GM21515 (cell line): Measurements from ENCODE around the gene FOXO1.

Experiments
- ATAC-seq: cut with Tn5 transposase; IDR thresholded peaks from one replicate; pipeline ENCODE4 v1.9.1; 2021; ENCODE audit not compliant: unreplicated experiment

FOXO1 gene

DNA sequence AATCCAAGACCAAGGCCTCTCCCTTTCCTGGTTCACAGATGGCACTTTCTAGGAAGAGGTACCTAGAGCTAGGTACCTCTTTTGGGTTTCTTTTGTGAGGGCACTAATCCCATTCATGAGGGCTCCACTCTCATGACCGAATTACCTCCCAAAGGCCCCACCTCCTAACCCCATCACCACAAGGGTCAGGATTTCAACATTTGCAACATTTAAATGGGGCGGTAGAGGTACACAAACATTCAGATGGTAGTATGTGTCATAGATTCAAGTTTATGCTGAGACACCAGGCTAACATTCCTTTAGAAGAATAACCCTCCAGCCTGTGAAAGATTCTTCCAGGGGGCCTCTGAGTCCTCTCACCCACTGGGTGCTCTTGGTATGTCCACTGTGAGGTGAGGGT is 116.3 kb downstream of the FOXO1 start:
- ATAC-seq = no peak

DNA sequence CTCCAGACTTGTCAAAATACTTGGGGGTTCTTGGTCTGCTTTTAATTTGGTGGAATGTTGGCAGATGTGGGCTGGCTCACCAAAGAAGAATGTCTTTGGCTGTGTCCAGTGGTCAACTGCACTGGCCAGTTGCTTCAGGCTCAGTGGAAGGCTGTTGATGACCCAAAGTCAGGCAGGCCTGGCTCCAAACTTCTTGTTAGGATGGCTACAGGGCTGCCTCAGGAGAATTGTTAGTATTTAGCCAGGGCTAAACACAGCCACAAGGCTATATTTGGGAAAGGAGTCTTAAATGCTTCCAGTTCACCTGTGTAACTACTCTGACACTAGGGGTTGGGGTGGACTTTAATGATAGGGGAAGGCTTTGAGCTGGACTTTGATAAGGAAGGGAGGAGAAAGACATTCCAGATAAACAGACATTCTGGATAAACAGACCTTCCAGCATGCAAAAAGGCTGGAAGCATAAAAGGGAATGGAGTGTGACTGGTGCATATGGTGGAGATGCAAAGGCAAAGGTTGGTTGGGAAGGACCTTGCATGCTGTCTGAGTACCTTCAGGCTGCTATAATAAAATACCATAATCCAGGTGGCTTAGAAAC is 116.8 kb downstream of the FOXO1 start:
- no peak for ATAC-seq

DNA sequence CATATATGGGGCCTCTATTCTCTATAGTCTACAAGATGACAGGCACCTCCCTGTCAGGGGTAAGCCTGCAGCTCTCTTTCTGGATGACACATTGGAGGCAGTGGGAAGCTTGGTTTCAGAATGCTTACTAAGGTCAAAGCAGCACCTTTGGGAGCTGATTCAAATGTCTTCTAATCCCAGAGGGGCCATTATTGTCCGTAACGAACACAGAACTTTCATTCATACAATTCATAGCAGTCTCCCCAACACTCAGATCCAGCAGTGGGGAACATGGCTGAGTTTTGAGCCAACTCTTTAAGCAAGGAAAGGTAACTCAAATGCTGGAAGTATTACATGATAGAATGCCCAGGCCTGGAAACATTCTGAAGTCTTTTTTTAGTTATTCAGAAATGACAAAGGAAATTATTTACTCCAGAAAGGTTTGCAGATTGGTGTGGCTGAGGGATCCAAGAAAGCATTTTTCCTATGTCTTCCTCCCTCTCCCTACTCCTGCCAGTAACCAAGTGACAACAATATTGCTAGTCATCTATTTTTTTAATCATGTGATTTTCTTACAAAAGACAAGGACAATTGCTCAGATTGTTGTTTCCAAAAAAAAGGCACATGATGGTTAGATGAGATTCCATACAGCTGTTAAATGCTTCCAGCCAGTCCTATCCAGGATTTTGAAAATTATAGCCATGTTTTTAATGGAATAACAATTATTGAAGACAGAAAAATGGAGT is 118.7 kb downstream of the FOXO1 start:
- ATAC-seq = no peak

DNA sequence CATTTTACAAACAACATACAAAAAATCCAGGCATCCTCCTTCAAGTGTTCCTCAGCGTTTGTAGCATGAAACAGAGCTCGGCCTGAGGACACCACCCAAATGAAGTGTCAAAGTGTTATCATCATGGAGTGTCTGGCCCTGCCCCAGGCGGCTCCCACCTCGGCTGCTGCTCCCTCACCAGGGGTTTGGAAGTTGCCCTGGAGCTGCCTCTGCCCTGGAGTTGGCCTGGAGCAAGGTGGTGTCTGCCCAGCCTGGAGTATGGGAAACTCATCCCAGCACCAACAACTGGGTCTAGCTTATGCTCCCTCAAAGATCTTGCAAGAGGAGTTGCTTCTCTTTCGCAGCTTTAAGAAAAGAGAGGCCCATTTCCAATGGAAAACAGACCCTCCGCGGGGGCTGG is 120.4 kb downstream of the FOXO1 start:
- no peak for ATAC-seq

DNA sequence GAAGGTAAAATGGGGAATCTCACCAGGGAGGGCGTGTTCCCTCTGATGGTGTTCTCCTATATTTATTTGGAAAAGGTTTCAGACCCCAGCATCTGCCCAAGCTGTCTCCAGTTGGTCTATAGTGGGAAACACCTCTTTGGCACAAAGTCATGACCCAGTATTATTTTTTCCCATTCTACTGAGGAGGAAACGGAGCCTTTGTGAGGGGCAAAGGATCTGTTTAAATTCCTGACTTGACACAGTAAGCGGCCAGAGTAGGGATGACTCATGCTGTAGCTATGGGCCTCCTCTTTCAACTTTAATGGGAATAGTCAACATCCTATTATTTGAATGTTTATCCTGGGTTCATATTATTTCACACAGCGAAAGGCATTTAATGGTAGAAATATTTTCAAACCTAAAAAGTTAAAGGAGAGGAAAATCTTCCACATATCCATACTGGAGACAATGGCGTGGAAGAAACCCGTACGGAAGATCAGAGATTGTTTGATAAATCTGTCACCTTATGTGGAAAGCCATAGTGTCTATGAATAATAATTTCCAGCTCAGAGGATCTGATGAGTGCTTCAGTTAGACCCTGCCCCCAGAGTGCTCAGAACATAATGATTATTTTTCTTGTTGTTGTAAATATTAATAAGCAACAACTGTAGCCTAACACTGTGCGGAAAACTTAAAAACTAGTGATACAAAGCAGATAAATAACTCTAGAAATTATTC is 126.0 kb downstream of the FOXO1 start:
- no peak for ATAC-seq

DNA sequence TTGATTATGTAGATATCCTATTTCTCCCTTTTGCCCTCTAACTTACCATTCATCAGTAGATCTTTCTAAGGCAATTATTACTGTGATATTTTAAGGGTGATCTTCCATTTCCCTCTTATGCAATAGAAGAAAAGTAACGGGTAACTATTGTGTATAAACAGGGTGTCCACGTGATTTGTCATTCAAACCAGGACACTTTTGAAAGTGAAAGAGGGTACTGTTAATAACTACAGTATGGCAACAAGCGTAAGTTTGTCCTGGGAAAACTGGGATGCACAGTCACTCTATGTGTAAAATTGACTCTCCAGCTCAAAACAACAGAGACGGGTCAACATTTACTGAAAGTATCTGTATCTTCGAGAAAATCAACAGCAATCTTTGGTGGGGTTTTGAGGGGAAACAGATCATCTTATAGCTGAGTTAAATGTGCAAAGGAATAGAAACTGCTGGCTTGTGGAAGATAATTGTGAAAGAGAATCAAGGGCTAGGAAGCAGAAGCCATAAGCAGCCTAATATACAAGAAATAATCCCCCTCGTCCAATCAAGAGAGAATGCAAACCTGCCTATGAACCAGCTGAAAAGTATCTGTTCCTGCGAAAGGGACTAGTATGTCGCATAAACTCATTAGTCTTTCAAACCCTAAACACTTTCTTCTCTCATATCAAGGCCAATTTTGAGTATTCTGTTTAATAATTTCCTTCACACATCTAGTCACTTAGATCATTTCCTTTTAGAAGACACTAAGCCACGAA is 126.7 kb downstream of the FOXO1 start:
- ATAC-seq = no peak

DNA sequence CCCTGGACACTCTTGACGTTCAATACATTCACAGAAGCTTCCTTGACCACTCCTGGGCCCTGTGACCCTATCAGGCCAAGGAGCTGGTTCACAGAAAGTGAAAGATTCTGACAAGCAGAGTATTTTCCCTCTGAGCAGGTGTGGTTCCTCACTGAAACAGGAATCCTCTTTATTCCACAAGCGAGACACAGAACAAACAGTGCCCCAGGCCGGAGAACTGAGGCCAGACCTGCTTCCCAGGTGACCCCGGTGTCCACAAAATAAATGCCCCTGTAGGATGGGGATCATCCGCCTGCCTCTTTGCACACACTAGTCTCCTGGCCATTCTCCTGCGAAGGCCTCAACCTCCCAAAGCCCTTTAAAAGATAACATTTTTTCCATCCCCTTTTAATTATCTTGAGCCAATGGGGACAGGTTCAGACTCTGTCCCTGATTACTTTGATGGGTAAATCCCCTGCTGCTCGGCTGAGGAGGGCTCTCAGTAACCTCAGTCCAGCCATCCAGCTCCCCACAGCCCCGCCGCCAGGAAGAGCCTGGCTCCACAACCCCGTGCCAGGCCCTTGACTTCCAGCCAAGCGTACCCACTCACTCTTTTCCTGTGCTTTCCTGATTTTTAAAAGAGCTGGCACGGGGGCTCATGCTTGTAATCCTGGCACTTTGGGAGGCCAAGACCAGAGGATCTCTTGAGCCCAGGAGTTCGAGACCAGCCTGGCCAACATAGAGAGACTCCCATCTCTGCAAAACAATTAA is 129.1 kb downstream of the FOXO1 start:
- no peak for ATAC-seq

DNA sequence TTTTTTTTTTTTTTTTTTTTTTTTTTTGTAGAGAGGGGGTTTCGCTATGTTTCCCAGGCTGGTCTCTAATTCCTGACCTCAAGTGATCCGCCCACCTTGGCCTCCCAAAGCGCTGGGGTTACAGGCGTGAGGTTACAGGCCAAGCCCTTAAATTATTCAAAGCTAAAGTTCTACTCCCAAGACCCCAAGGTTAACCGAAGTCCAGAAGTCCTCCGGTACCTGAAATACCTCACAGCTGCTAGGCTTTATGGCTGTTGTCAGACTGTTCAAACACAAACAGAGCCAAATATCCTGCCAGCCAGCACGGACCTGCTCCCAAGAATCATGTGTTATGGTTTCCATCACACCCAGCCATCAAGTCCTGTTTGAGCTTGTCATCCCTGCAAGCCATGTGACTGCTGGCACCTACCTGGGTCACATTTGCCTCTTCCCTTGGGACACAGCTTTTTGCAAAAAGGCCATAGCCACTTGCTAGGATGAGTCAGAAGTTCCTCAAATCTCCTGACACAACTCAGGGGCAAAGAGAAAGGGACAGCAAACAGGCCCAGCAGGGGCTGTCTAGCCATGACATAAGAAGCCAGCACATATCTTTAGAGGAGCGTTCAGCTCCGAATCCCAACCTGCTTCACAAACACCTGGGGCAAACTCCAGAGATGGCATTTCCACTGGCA is 129.9 kb downstream of the FOXO1 start:
- ATAC-seq = no peak

DNA sequence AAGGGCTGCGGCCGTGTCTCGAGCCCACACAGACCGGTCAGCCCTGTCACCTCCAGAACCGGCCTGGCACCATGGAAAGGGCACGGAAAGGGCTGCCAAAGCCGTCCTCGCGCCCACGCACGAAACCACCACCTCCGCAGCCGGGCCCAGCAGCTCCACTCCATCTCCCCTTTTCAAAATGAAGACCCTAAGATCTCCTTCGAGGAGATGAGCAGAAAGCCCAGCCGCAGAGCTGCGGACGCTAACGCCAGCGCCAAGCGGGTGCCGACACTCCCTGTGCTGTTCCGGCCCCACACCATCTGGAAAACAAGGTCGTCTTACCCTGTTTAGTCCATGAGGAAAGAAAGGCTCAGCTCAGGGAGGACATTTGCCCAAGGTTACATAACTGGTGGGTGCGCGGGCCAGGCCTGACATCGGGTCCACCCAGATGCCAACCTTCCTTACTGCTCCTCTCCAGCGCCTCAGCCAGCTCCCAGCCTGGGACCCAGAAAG is 131.1 kb downstream of the FOXO1 start:
- no peak for ATAC-seq

DNA sequence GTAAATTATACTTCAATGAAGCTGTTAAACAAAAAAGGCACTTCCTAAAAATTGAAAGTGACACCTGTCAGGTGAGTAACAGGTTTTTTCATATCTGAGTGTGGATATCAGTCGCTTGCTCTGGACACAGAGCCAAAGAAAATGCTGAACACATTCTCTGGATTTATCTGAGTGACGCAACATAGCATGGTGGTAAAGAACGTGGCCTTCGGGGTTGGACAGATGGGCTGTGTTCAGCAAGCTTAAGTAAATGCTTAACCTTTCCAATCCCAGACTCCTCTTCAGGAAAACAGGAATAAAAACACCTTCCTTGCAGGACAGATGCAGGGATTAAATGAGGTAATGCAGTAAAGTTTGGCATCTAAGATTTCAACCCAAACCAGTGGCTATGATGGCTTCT is 132.0 kb downstream of the FOXO1 start:
- no peak for ATAC-seq

DNA sequence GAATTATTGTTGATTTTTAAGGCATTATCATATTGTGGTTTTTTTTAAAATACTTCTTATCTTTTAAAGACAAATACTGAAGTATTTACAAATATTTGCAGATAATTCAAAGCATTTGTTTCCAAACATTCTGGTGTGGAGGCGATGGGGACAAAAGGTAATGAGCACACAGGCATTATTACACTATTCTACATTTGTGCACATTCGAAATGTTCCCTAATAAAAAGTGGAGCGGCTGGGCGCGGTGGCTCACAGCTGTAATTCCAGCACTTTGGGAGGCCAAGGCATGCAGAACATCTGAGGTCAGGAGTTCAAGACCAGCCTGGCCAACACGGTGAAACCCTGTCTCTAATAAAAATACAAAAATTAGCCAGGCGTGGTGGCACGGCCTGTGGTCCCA is 133.4 kb downstream of the FOXO1 start:
- ATAC-seq = no peak

DNA sequence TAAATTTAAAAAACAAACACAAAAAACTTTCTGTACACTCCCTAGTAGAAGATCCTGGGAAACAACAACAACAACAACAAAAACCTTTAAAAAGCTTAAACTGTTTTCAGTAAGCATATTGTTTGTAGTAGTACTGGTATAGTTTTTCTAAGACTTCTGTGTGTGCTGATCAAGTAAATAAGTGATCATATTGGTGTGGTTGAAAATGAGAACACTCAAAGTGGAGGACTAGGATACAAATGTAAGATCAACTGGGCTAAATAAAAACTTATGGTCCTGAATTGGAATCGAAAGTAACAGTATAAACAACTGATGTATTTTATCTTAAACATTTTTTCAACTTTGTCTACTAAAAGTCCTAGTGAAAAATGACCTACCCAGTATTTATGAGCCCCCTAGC is 135.5 kb downstream of the FOXO1 start:
- no peak for ATAC-seq

DNA sequence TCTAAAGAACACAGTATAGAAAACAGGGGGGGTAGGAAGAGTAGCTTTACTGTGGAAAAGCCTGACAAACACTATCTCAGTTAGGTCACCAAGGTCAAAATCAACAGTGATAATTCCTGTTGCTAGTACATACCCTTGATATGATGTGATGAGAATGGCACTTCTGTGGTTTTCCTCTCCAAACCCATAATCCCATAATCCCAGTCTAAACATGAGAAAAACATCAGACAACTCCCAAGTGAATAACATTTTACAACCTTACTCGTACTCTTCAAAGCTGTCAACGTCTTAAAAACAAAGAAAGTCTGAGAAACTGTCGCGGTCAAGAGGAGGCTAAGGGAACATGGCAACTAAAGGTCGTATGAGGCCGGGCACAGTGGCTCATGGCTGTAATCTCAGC is 137.6 kb downstream of the FOXO1 start:
- no peak for ATAC-seq

DNA sequence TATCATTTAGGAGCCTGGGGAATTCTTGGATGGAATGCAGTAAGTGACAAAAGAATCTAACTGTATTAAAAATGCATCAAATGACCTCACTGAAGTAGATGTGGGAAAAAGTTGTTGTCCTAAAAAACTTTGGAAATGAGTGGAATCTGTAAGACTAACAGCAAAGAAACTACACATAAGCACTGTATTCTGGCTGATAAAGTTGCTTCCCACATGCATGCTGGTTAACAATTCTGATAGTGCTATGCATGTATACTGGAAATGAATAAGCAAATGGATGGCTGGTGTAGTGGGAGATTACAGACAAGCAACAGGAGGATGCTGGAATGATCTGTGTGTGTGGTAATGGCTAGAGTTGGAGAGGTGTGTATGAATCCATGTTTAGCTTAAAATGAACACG is 138.5 kb downstream of the FOXO1 start:
- ATAC-seq = no peak

DNA sequence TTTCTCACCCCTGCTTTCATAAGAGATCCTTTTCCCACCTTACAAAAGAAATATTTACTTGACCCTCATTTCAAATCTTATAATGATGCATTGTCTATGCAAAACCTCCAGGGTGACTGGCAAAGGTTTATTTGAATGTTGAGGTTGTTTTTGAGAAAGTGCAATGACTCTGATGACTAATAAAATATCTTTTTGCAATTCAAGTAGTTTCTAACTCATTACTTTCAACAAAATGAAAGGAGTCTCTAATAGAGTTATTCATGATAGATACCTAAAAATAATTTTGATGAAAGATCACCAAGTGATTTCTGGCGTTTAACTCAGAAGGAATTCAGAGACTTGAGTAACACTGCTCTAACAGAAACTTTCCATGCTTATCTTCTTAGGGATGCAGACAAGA is 144.2 kb downstream of the FOXO1 start:
- ATAC-seq = no peak

DNA sequence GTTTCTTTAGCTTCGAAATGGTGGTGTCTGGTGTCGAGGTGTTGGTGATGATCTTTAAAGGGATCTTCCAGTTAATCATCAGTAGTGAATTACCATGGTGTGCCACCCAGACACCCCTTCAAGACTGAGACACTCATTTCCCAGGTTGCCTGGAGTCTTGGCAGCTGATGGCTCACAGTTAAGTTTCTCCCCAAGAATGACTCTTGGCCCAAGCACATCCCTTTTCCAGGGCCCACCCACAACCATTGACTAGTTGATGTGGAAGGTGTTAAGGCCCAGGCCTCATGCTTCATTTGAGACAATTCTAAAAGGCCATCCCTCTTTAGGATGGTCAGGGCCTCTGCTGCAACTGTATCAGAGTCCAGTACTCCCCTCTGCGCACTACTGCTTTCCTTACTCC is 145.5 kb downstream of the FOXO1 start:
- no peak for ATAC-seq

DNA sequence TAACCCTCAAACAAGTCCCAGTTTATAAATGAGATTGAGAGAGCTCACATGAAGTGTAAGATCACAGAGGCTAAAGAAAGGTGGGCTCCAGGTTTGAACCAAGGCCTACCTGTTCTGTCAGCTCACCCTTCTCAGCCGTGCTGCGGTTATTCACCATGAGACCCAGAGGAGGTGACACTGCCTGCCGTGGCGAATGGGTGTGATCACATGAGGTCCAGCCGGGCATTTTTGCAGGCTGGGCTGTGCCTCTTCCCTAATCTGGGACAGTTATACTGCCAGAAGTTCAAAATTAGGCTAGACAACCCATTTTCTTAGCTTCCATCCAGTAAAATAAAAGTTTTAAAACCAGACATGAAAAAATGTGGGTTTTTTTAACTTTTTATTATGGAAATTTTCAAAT is 146.8 kb downstream of the FOXO1 start:
- ATAC-seq = no peak

DNA sequence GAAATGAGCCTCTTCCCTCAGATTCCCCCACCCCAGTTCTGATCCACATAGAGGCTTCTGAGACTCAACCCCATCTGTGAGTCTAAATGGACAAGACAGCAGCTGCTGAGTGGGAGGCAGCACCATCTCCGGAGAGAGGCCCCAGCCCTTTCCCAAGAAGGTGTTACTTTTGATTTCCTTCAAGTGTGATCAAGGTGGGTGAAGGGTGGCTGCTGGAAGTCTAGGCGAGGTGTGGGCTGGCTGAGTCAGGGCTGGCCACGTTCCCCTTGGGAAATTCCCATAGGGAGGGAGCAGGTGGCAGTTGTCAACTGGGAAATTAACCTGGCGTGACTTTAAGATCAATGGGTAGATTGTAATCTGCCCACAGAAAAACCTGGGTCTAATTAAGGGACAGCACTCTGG is 148.0 kb downstream of the FOXO1 start:
- no peak for ATAC-seq

DNA sequence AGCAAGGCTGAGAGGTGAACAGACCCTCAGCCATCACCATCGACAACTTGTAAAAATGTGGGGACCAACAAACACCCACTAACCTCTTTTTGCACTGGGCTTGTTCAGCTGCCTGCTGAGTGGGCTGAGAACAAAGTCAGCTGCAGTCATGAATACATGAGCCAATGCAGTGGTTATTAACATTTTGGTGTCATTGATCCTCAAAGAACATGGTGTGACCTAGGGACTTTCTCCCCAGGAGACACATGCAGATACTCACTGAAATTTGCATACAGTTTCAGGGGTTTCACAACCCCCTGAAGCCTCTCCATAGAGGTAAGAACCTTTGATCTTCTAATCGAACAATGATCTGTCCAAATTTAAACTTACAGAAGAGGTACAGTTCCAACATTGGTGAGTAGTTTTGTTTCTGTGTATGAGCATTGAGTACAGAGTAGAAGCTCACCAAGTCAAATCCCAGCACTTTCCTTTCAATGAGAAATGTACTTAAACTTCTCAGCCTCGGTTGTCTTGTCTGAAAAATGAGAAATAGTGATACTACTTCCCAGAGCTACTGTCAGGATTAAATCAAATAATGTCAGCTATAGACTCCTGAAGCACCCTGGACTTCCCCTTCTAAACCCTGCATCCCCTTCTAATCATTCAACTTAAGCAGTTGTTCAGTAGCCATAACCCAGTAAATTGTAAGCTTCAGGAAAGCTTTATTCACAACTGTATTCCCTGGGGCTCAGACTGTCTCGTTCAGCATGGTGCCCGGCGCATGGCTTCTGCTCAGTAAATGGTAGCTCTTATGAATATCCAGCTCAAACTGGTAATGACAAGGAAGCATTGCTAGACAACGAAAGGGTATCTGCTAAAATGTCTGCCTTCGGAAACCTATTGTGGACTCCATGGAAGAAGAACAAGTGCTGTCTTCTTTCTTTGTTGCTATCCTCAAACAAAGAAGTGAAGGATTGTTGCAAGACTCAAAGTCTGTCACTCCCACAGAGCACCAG is 148.7 kb downstream of the FOXO1 start:
- peak; percentile 74 for ATAC-seq
